GM18502 (cell line): ENCODE data around the gene ATRIP.
"Not testable (repeated sequence)": the region's sequence is repeated elsewhere in the genome, so short reads cannot be mapped to it uniquely, and the experiment has no call there.

Source experiments
- ATAC-seq: cut with Tn5 transposase; IDR thresholded peaks from one replicate; pipeline ENCODE4 v1.9.1; 2021; ENCODE audit warnings: mild to moderate bottlenecking; ENCODE audit not compliant: unreplicated experiment, poor library complexity

The ATRIP gene

DNA sequence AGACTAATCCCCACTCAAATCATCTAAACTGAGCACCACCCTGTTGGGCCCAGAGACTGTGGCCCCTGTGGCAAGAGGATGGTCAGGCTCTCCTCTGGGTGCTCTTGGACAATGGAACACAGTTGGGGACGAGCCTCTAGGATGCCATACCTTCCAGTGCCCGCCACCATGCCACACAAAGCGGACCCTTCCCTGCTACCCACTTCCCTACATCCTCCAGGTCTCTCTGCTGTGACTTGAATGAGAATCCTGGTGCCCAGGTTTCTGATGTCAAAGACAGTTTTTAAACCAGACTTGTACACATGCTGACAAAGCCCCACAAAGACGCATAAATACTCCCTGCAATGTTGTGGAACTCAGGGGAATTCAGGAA, 11.3 kb upstream of the ATRIP start:
- no peak for ATAC-seq

DNA sequence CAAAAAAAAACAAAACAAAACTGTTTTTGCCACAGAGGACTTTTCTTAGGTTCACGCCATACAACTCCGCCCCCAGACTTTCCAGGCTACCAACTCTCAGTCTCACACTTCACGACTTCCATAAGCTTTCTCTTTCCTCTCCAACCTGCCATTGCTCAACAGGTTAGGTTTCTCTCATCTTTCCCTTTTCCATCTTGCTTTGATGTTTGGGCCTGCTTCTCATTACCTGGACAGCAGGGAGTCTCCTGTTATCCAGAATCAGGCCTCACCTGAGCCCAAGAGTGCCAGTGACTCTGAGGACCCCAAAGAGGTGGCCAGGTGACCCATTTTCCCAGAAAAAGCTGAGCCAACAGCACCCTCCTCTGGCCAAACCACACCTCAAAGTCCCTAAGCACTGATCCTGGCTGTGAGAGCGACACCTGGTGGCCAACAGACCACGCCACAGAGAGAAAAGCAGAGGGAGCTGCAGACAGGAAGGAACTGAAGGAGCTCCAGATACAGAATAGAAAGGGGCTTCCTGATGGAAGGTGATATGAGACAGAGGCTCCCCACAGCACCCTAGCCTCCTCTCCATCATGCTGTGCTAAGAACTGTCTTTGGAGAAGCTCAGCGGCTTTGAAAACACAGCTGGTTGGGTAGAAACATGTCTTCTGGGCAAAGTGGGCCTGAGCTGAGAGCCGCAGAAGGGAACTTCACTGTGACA, 10.6 kb upstream of the ATRIP start:
- peak; percentile 40 for ATAC-seq

DNA sequence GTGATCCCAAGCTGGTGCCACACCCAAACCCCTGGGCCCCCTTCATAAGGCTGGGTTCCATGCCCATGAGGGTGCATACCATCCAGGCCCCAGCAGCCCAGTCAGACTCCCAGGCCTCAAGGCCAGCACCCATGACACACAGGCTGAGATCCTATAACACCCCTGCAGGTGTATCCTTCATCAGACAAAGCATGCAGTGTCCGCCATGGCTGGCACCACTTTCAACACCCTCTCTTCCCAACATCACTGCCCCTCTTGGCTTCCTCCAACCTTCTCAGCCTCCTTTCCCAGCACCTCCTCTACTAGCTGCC, 10.1 kb upstream of the ATRIP start:
- no peak for ATAC-seq

DNA sequence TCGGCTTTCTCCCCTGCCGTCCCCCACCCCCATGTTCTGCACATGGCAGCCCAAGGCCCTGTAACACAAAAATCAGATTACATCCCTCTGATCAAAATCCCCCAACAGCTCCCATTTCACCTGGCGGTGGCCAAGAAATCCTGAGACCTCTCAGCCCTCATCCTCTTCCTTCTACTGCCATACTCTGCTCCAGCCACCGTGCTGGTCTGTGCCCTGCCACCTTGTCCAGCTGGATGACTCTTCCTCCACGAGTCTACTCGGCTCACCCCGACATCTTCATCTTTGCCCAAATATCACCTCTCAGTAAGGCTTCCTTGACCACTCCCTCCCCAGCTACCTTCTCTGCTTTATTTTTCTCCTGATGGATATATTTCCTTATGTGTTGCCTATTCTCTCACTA, 9.7 kb upstream of the ATRIP start:
- no peak for ATAC-seq

DNA sequence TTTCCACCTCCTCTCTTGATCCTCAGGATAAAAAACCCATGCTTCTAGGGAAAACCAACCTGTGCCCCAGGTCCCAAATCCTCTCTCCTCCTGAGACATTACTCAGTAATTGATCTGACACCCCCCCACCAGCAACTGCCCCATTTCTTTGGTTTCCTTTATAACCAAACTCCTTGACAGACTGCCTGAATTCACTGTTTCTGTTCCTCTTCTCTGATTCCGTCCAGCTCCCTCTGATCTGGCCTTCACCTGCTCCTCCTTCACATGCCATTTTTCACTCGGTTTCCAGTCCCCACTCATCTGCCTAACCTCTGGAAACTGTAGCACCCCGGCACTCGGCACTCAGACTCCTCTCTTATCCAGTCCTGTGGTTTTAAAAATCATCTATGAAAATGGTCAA, 8.7 kb upstream of the ATRIP start:
- no peak for ATAC-seq

DNA sequence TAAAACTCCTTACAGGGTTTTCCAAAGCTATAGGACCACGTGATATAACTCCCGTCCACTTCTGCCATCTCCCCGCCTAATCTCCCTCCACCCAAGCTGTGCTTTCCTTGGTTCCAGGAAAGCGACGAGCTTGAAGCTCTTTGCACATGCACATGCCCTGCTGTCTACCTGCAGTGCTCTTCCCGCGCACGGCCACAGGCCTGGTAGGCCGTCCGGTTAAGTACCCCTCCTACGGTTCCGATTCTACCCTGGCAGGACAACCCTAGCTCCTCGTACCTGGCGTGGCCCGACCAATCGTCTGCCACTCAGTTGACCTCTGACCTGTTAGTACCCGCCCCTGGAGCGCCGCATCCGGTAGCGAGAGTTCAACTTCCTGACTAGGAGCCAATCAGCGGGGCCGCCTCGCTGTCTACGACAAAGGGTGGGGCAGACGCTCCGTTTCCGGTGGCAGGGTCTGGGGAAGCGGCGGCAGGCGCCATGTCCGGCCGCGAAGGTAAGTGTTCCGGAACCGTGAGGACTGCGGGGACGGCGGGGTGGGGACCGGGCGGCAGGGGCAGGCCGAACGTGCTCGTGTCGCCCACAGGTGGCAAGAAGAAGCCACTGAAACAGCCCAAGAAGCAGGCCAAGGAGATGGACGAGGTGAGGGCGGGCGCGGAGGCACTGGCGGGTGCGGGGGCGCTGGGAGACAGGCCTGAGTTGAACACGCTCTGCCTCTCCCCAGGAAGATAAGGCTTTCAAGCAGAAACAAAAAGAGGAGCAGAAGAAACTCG, 6.5 kb upstream of the ATRIP start, which contains the start of the genes CCDC51 and TMA7:
Gene CCDC51 (minus strand): TSS at position 300 of the 770 bp plus-strand sequence. CDS start 4,991 bp downstream, outside the sequence.
Gene TMA7 (plus strand): TSS at position 438 of the 770 bp plus-strand sequence. CDS start 40 bp downstream, at position 478.
- peak; percentile 92 for ATAC-seq

DNA sequence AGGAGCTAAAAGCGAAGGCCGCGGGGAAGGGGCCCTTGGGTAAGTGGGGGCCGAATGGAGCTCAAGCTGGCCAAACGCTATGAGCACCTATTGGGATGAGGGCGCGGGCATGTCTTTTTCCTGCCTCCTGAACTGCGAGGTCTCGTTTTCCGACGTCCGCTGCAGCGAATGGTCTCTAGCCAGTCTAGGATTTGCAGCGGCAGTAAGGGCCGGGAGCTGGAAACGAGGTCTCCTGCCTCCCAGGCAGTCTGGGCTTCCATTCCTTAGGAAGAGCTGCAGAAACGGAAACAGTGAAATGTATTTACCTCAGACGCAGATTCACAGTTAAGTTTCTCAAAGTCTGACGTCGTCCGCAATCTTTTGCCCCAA, 6.0 kb upstream of the ATRIP start:
- ATAC-seq, result no peak

DNA sequence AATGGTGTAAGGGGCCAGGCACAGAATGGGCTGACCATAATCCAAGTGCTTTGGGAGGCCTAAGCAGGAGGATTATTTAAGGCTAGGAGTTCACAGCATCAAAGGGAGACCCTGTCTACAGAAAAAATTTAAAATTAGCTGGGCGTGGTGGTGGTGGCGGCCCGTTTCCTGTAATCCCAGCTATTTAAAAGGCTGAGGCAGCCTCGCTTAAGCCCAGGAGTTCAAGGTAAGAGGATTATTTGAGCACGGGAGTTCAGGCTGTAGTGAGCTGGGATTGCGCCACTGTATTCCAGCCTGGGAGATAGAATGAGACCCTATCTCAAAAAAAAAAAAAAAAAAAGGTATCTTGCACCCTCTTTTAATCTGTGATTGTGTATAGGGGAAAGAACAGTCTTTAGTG, 4.6 kb upstream of the ATRIP start:
- no peak for ATAC-seq

DNA sequence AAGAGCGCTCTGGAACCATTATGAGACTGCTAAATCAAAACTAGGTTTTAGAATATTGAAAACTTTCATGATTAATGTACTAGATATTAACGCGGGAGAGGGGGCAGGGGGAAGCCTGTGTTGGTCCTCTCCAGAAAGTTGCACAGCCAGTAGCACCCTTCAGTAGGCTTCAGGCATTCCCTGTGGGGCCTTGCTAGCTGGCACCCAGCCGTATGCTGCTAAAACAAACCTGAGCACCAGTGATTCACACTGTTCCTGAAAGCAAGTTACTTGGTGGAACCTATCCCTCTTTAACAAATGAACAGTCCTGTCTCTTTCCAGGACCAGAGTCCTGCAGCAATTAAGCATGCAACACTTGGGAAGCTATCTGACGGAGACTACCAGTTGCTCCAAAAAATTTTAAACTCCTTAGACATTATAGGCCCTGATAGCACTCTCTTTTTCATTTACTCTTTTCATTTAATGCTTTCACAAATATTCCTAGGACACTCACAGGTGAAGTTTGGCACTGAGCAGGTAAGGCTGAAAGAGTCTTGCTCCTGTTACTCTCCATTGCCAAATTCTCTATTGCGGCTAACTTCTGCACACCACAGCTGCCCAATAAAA, 1.2 kb upstream of the ATRIP start:
- no peak for ATAC-seq

DNA sequence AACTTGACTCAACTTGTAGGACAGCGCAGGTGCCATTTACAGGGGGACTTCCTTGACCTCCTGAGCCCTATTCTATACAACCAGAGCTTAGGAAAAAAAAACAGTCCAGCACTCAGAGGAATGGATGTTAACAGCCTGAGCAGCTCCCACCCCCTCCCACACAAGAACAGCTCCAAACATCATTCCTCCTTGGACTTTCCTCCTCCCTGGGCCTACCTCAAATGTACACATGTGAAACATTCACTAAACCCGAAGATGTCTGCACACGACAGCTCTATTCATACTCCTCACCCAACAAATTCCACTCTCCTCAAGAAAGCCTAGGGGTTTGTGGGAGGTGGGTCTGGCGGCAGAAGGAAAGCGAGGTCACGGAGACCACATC, 503 bp upstream of the ATRIP start:
- ATAC-seq, result no peak

DNA sequence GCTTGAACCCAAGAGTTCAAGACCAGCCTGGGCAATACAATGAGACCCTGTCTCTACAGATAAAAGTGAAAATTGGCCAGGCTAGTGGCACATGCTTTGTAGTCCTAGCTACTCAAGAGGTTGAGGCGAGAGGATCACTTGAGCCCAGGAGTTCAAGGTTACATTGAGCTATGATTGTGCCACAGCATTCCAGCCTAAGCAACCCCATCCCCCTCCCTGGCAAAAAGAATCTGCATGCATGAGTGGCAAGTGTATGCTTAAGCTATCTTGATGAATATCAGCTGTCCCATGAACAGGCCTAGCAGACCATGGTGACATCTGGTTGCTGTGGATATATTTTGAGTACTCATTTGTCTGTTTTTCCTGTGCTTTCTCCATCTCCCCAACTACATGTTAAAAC, 4.7 kb downstream of the ATRIP start:
- no peak for ATAC-seq

DNA sequence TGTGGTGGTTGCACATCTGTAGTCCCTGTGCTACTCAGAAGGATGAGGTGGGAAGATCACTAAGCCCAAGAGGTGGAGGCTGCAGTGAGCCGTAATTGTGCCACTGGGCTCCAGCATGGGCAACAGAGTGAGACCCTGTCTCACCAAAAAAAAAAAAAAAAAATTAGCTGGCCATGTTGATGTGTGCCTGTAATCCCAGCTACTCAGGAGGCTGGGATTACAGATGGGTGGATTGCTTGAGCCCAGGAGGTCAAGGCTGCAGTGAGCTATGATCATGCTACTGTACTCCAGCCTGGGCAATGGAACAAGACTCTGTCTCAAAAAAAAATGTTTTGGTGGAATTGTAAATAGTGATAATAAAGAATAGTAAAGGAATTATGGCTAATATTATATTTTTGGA, 9.9 kb downstream of the ATRIP start:
- ATAC-seq, result no peak

DNA sequence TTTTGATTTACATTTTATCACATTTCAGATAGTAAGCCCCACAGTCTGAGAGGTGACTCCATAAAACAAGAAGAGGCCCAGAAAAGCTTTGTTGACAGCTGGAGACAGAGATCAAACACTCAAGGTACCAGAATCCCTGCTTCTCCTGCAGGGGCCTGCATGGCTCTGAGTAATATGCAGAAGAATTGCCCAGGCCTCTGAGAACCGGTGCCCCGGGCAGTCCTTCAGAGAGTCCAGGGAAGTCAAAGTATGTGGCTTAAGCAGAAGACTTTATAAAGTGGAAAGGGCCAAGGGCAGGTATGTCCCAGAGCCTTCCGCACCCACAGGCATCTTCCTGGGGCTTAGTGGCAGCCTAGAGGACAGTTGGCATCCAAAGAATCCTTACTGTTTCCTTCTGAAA, 12.8 kb downstream of the ATRIP start:
- no peak for ATAC-seq

DNA sequence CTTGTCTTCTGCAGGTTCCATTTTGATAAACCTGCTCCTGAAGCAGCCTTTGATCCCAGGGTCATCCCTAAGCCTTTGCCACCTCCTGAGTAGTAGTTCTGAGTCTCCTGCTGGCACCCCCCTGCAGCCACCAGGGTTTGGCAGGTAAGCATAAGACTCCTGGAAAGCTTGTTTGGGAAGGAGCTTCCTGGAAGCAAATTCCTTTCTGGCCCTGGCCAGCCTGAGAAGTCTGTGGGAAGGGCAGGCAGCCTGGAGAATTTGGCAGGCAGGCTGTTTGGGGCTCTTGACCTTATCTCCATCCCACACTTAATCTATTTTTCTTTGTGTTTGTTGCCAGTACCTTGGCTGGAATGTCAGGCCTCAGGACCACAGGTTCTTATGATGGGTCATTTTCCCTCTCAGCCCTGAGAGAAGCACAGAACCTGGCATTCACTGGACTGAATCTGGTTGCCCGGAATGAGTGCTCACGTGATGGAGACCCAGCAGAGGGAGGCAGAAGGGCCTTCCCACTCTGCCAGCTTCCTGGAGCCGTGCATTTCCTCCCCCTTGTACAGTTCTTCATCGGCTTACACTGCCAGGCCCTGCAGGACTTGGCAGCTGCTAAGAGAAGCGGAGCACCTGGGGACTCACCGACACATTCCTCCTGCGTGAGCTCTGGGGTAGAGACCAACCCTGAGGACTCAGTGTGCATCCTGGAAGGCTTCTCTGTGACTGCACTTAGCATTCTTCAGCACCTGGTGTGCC, 13.4 kb downstream of the ATRIP start:
- ATAC-seq, result no peak

DNA sequence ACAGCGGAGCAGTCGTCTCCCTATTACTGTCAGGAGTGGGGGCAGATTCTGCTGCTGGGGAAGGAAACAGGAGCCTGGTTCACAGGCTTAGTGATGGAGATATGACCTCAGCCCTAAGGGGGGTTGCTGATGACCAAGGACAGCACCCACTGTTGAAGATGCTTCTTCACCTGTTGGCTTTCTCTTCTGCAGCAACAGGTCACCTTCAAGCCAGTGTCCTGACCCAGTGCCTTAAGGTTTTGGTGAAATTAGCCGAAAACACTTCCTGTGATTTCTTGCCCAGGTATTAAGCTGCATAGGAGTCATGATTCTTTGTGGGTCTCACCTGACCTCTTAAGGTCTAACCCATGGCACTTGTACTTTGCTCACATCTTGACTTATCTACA, 14.0 kb downstream of the ATRIP start:
- no peak for ATAC-seq

DNA sequence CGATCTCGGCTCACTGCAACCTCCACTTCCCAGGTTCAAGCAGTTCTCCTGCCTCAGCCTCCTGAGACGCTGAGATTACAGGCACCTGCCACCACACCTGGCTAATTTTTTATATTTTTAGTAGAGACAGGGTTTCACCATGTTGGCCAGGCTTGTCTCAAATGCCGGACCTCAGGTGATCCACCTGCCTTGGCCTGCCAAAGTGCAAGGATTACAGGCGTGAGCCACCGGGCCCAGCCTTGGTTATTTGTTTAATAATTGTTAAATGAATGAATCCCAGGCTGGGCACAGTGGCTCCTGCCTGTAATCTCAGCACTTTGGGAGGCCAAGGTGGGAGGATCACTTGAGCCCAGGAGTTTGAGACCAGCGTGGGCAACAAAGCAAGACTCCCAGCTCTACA, 15.2 kb downstream of the ATRIP start:
- not testable (repeated sequence) for ATAC-seq

DNA sequence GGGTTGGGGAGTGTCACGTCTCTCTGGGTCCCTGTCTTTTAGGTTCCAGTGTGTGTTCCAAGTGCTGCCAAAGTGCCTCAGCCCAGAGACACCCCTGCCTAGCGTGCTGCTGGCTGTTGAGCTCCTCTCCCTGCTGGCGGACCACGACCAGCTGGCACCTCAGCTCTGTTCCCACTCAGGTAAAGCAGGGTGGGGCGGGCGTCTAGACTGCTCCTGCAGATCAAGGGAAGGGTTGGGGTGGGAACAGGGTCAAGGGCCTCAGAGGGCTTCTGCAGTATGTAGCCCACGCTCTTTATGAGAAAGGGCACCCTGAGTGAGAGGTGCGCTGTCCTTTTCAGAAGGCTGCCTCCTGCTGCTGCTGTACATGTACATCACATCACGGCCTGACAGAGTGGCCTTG, 17.2 kb downstream of the ATRIP start:
- ATAC-seq, result no peak

DNA sequence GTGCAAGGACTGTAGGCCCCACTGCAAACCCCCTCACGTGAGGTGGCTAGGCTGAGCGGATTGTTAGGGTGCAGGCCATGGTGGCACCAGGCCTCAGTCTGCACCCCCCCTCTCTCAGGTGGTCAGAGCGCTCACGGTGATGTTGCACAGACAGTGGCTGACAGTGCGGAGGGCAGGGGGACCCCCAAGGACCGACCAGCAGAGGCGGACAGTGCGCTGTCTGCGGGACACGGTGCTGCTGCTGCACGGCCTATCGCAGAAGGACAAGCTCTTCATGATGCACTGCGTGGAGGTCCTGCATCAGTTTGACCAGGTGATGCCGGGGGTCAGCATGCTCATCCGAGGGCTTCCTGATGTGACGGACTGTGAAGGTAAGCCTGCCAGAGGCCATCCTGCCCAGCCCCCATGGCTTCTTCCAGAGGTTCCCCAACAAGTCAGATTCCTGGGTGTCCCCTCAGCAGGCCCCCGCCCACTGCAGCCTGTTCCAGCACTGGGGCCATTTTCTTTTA, 18.2 kb downstream of the ATRIP start:
- no peak for ATAC-seq

DNA sequence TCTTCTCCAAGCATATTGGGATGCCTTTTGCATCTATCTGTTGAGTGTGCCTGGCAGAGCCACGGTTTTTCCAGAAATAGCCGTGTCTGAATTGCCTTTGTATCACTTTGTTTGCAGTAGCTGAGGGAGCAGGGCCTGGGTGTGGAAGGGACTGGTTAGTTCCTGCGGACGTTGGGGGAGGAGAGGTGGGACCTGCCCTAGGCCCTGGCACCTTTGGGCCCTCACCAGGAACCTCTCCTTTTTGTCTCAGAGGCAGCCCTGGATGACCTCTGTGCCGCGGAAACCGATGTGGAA, 18.6 kb downstream of the ATRIP start:
- ATAC-seq, result no peak

DNA sequence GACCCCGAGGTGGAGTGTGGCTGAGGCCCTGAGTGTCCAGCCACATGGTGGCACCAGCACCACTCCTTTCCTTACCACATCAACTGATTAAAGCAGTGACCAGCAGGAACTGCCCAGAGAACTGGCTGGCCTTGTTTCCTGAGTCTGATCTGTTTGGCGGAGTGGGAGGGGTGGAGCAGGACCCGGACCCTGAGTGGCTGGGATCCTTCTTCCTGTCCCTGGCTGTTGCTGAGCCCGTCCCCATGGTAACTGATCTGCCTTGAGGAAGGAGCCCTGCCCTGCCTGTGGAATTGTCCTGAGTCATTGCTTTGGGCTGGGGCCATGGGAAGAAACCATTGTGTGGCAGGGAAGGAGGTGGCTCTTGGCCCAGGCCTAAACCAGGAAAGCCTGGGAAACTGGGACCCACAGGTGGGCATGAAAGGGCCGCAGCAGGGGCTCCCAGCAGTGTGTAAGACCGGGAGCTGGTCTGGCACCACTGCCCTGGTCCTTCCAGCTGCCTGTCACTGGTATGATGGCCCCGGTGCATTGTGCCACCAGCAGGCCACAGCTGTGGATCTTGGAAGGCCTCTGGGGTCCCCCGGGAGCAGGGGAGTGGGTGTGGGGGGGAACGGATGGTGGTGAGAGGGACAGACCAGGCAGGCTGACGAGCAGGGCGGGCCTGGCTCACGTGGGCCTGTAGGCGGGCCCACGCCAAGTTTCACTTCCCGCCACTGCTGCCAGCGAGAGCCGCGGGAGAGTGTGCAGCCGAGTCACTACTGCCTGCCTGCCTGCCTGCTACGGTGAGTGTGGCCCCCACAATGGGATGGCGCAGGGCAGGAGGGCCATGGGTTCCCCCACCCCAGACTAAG, 19.2 kb downstream of the ATRIP start:
- peak; percentile 81 for ATAC-seq
